Tongue (tissue), 2 donors: Measurements from ENCODE around the gene ABCB1. TPM values are rescaled to one million over a fixed set of nuclear protein-coding genes. Genes with fewer than 3 reads are reported as not detected.
A peak's percentile ranks its signal among the peaks of the same experiment; 100 is the strongest.
"Not testable (repeated sequence)": the region's sequence is repeated elsewhere in the genome, so short reads cannot be mapped to it uniquely, and the experiment has no call there.

Experiments
- DNase-seq: peaks from one replicate; pipeline ENCODE4 v3.0.0-alpha.2; 2015
- total RNA-seq: library from RNA; depleted of rRNA; stranded (reverse); fragments of >200 nt; gene quantifications from one replicate; pipeline ENCODE4 v1.2.3, GENCODE V29; 2014

ABCB1 gene
- total RNA-seq, 1 donor from 2014 or later = 2.4 TPM

- no peak for DNase-seq
Measured at GRCh38 chr7:87574630-87575029, 26.1 kb downstream of the ABCB1 start.

- not testable (repeated sequence) for DNase-seq
Measured at GRCh38 chr7:87572513-87572912, 28.2 kb downstream of the ABCB1 start.

GRCh38 chr7:87570178-87570577 is 30.5 kb downstream of the ABCB1 start:
- no peak for DNase-seq

- DNase-seq = no peak
Measured at GRCh38 chr7:87567052-87567451, 33.6 kb downstream of the ABCB1 start.

GRCh38 chr7:87566311-87566900 is 34.3 kb downstream of the ABCB1 start:
- no peak for DNase-seq

GRCh38 chr7:87565877-87566276 is 34.8 kb downstream of the ABCB1 start:
- DNase-seq = no peak

GRCh38 chr7:87564296-87564963 is 36.3 kb downstream of the ABCB1 start:
- peak; percentile 2 for DNase-seq

GRCh38 chr7:87561702-87562101 is 39.0 kb downstream of the ABCB1 start:
- no peak for DNase-seq

- no peak for DNase-seq
Measured at GRCh38 chr7:87561102-87561501, 39.6 kb downstream of the ABCB1 start.

- no peak for DNase-seq
Measured at GRCh38 chr7:87552351-87552900, 48.3 kb downstream of the ABCB1 start.

- no peak for DNase-seq
Measured at GRCh38 chr7:87548123-87548919, 52.4 kb downstream of the ABCB1 start.

GRCh38 chr7:87545760-87546159 is 54.9 kb downstream of the ABCB1 start:
- no peak for DNase-seq

GRCh38 chr7:87543623-87544022 is 57.1 kb downstream of the ABCB1 start:
- no peak for DNase-seq

GRCh38 chr7:87541648-87542047 is 59.0 kb downstream of the ABCB1 start:
- no peak for DNase-seq

GRCh38 chr7:87538052-87538451 is 62.6 kb downstream of the ABCB1 start:
- no peak for DNase-seq

GRCh38 chr7:87534072-87534471 is 66.6 kb downstream of the ABCB1 start:
- DNase-seq = no peak

GRCh38 chr7:87530126-87530525 is 70.6 kb downstream of the ABCB1 start:
- no peak for DNase-seq

- no peak for DNase-seq
Measured at GRCh38 chr7:87528730-87529129, 72.0 kb downstream of the ABCB1 start.

- DNase-seq = no peak
Measured at GRCh38 chr7:87518735-87519134, 81.9 kb downstream of the ABCB1 start.

GRCh38 chr7:87517891-87518290 is 82.8 kb downstream of the ABCB1 start:
- DNase-seq = no peak

- DNase-seq = no peak
Measured at GRCh38 chr7:87517136-87517815, 83.4 kb downstream of the ABCB1 start.

GRCh38 chr7:87513735-87514335 is 86.8 kb downstream of the ABCB1 start:
- no peak for DNase-seq
